IMR-90 (cell line): ENCODE data around the gene CENPM.

ENCODE experiments used
- CTCF ChIP-seq: conservative IDR thresholded peaks from 2 replicates; pipeline ENCODE4 v1.5.1; 2012; ENCODE audit warnings: mild to moderate bottlenecking, low read depth, low read length, improper control_type of control experiment
- MAFK ChIP-seq: IDR thresholded peaks from 2 replicates; pipeline ENCODE4 v1.6.1; 2012; ENCODE audit warnings: low read depth, low read length, improper control_type of control experiment
- MXI1 ChIP-seq: IDR thresholded peaks from 2 replicates; pipeline ENCODE4 v1.6.1; 2012; ENCODE audit warnings: low read depth, mild to moderate bottlenecking, low read length, moderate library complexity, borderline replicate concordance
- NFE2L2 ChIP-seq: fragments of 150-350 bp; IDR thresholded peaks from 2 replicates; pipeline ENCODE4 v1.6.1; 2016; ENCODE audit warnings: low read depth, mild to moderate bottlenecking, low read length
- POLR2A ChIP-seq: IDR thresholded peaks from 2 replicates; pipeline ENCODE4 v1.6.1; 2012; ENCODE audit warnings: mild to moderate bottlenecking, low read depth, low read length
- RAD21 ChIP-seq: IDR thresholded peaks from 2 replicates; pipeline ENCODE4 v1.6.1; 2012; ENCODE audit warnings: low read length, improper control_type of control experiment
- USF2 ChIP-seq: fragments of 150-350 bp; IDR thresholded peaks from 2 replicates; pipeline ENCODE4 v1.6.1; 2017; ENCODE audit warnings: mild to moderate bottlenecking, antibody characterized with exemption, low read length, low read depth

- TF ChIP-seq POLR2A, result no peak
- no peak for TF ChIP-seq MAFK
- TF ChIP-seq MXI1, result no peak
- TF ChIP-seq CTCF, result no peak
- no peak for TF ChIP-seq RAD21
- no peak for TF ChIP-seq USF2
- no peak for TF ChIP-seq NFE2L2
Observed at GRCh38 chr22:41899992-41900651, 46.8 kb downstream of the CENPM start.
